Peyer's patch (tissue), 4 donors: Measurements from ENCODE around the gene PDE4D. TPM values are rescaled to one million over a fixed set of nuclear protein-coding genes. Genes with fewer than 3 reads are reported as not detected.
"Not testable (repeated sequence)": the region's sequence is repeated elsewhere in the genome, so short reads cannot be mapped to it uniquely, and the experiment has no call there.

ENCODE experiments used
- DNase-seq, 3 donors: peaks; one replicate each; pipeline ENCODE4 v3.0.0-alpha.2; 2017 to 2019
- H3K27ac ChIP-seq, 4 donors: fragments of 200-600 bp; sonication (generic); one replicate each; pipeline ENCODE4 v1.5.1; 2016 to 2019
- H3K27me3 ChIP-seq, 2 donors: fragments of 200-600 bp; sonication (generic); one replicate each; pipeline ENCODE4 v1.5.1; 2019
- H3K36me3 ChIP-seq, 3 donors: fragments of 200-600 bp; sonication (generic); one replicate each; pipeline ENCODE4 v1.5.1; 2016 to 2019
- H3K4me1 ChIP-seq, 4 donors: fragments of 200-600 bp; sonication (generic); one replicate each; pipeline ENCODE4 v1.5.1; 2016 to 2019
- H3K4me3 ChIP-seq, 4 donors: fragments of 200-600 bp; sonication (generic); 1 replicate in 3 of 4; 2 replicates in 1 of 4; pipeline ENCODE4 v1.5.1; 2016 to 2019; ENCODE audit warnings: mild to moderate bottlenecking in 1 of 4
- H3K9me3 ChIP-seq, 4 donors: fragments of 200-600 bp; sonication (generic); one replicate each; pipeline ENCODE4 v1.5.1; 2016 to 2019; ENCODE audit warnings: mild to moderate bottlenecking in 1 of 4
- CTCF ChIP-seq, 6 experiments: fragments of 450-650 bp in 4 of 6; fragments of 200-600 bp in 2 of 6; sonication (generic) in 1 of 6; IDR thresholded peaks; one replicate each; pipeline ENCODE4 v1.5.1; 2017 to 2019; ENCODE audit warnings: antibody characterized with exemption in 6 of 6, mild to moderate bottlenecking in 3 of 6, moderate library complexity in 1 of 6
- POLR2A ChIP-seq, 2 donors: fragments of 450-650 bp; IDR thresholded peaks; one replicate each; pipeline ENCODE4 v1.5.1; 2017; ENCODE audit warnings: antibody characterized with exemption in 2 of 2, mild to moderate bottlenecking in 2 of 2, moderate library complexity in 2 of 2
- total RNA-seq, 4 donors: library from RNA; depleted of rRNA; stranded (reverse); fragments of >200 nt; gene quantifications; one replicate each; pipeline ENCODE4 v1.1.0, GENCODE V29; 2016

PDE4D gene
- total RNA-seq, 4 donors from 2014 or later: 19.8 to 89.1 (median 43.9) TPM

GRCh38 chr5:59766427-59767210 lies 126.9 kb downstream of the PDE4D start:
- H3K27me3 ChIP-seq: no peaks in the 10 kb centered on the region
- peak overlapping the region in 3 of 4 donors; percentile 26 to 41 (median 40) for H3K27ac ChIP-seq
- TF ChIP-seq POLR2A (IDR thresholded peaks at IDR 0.05): no peak
- no peak for TF ChIP-seq CTCF (IDR thresholded peaks at IDR 0.05)
- peak overlapping the region in 2 of 4 donors; percentile 14 to 23 for H3K4me3 ChIP-seq
- H3K9me3 ChIP-seq: no peaks in the 10 kb centered on the region
- peak in 1 of 3 donors; percentile 56 for DNase-seq
- no peaks in the 10 kb centered on the region for H3K36me3 ChIP-seq
- no peaks in the 10 kb centered on the region for H3K4me1 ChIP-seq

- H3K27me3 ChIP-seq: no peaks in the 10 kb centered on the region
- no peak for DNase-seq
- no peaks in the 10 kb centered on the region for H3K9me3 ChIP-seq
- H3K27ac ChIP-seq: no peak overlapping the region
- H3K4me1 ChIP-seq: no peaks in the 10 kb centered on the region
- no peak for TF ChIP-seq POLR2A (IDR thresholded peaks at IDR 0.05)
- no peak for TF ChIP-seq CTCF (IDR thresholded peaks at IDR 0.05)
- H3K36me3 ChIP-seq: no peaks in the 10 kb centered on the region
- H3K4me3 ChIP-seq: no peak overlapping the region
Observed at GRCh38 chr5:59765446-59765845, 128.1 kb downstream of the PDE4D start.

- no peaks in the 10 kb centered on the region for H3K9me3 ChIP-seq
- no peak overlapping the region for H3K27ac ChIP-seq
- no peak for DNase-seq
- TF ChIP-seq CTCF (IDR thresholded peaks at IDR 0.05) (no peak), POLR2A (IDR thresholded peaks at IDR 0.05) (no peak)
- H3K4me3 ChIP-seq: no peak overlapping the region
- H3K36me3 ChIP-seq: no peaks in the 10 kb centered on the region
- H3K27me3 ChIP-seq: no peaks in the 10 kb centered on the region
- H3K4me1 ChIP-seq: peaks cover 0 to 4% (median 0%) of the 10 kb centered on the region in 4 donors
Observed at GRCh38 chr5:59764361-59764760, 129.2 kb downstream of the PDE4D start.

- peak overlapping the region in 1 of 4 donors; percentile 21 for H3K27ac ChIP-seq
Observed at GRCh38 chr5:59763541-59763940, 130.0 kb downstream of the PDE4D start.

GRCh38 chr5:59762232-59762631 lies 131.3 kb downstream of the PDE4D start:
- not testable (repeated sequence) for H3K36me3 ChIP-seq, H3K9me3 ChIP-seq, H3K27me3 ChIP-seq, DNase-seq, H3K27ac ChIP-seq, H3K4me3 ChIP-seq, H3K4me1 ChIP-seq

More at GRCh38 chr5:59763541-59763940, 130.0 kb downstream of the PDE4D start:
- TF ChIP-seq POLR2A (IDR thresholded peaks at IDR 0.05) (no peak), CTCF (IDR thresholded peaks at IDR 0.05) (no peak)
- H3K4me1 ChIP-seq: peaks cover 0 to 5% (median 0%) of the 10 kb centered on the region in 4 donors
- no peak for DNase-seq
- no peaks in the 10 kb centered on the region for H3K27me3 ChIP-seq
- H3K4me3 ChIP-seq: no peak overlapping the region
- H3K36me3 ChIP-seq: no peaks in the 10 kb centered on the region
- H3K9me3 ChIP-seq: no peaks in the 10 kb centered on the region

- Histone ChIP-seq H3K27me3 (no peaks in the 10 kb centered on the region), H3K4me3 (no peak overlapping the region), H3K9me3 (no peaks in the 10 kb centered on the region), H3K4me1 (peaks cover 0 to 7% (median 0%) of the 10 kb centered on the region in 4 donors), H3K27ac (no peak overlapping the region), H3K36me3 (no peaks in the 10 kb centered on the region)
- TF ChIP-seq CTCF (IDR thresholded peaks at IDR 0.05): no peak
- no peak for TF ChIP-seq POLR2A (IDR thresholded peaks at IDR 0.05)
- DNase-seq: peak in 1 of 3 donors; percentile 67
Observed at GRCh38 chr5:59760785-59761348, 132.7 kb downstream of the PDE4D start.
